GM18873 (cell line): ENCODE results near the gene ATAD3A.

ENCODE experiments used
- ATAC-seq: cut with Tn5 transposase; IDR thresholded peaks from one replicate; pipeline ENCODE4 v1.9.1; 2021; ENCODE audit warnings: mild to moderate bottlenecking, moderate library complexity, moderate number of reproducible peaks; ENCODE audit not compliant: unreplicated experiment, low FRiP score

Gene ATAD3A

DNA sequence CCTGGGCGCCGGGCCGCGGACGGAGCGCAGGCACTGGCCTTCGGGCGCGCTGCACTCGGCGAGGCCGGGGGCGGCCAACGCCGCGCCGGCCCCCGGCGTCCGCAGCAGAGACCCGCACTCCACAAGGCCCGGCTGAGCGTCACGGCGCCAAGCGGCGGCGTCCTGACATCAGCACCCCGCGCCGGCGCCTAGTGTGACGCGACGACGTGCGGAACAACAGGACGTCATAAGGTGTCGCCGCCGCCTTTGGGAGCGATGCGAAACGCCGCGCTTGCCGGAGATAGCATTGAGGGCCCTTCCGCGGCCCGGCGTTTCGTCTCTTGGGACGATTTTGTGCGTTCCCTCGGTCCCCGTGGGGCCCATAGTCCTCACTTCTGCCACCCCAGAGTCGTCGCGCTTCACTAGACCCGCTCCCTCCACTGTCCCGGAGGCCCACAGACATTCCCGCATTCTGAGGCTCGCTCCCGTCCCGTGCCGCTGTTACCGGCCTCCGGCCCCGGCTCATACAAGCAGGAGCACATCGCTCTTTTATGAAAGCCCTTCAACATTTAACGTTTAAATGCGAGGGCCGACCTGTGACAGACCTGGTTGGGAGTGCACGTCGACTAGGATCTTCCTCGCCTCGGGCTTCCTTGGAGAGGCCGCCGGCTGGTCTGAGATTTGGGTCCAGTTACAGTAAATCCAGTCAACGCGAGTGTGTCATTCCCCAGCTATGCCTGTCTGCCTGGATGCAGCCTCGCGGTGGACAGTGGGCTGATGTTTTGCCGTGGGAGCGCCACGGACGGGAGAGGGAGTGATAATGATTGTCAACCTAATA is 63.0 kb downstream of the ATAD3A start, which contains the start of gene SSU72:
Gene SSU72 (minus strand): TSS at position 143 of the 817 bp plus-strand sequence. CDS start 306 bp downstream, outside the sequence.
- peak; percentile 51 for ATAC-seq

- ATAC-seq: no peak
Measured at GRCh38 chr1:1577367-1578011, 65.5 kb downstream of the ATAD3A start.

- ATAC-seq: no peak
Measured at GRCh38 chr1:1578371-1578940, 66.5 kb downstream of the ATAD3A start.

DNA sequence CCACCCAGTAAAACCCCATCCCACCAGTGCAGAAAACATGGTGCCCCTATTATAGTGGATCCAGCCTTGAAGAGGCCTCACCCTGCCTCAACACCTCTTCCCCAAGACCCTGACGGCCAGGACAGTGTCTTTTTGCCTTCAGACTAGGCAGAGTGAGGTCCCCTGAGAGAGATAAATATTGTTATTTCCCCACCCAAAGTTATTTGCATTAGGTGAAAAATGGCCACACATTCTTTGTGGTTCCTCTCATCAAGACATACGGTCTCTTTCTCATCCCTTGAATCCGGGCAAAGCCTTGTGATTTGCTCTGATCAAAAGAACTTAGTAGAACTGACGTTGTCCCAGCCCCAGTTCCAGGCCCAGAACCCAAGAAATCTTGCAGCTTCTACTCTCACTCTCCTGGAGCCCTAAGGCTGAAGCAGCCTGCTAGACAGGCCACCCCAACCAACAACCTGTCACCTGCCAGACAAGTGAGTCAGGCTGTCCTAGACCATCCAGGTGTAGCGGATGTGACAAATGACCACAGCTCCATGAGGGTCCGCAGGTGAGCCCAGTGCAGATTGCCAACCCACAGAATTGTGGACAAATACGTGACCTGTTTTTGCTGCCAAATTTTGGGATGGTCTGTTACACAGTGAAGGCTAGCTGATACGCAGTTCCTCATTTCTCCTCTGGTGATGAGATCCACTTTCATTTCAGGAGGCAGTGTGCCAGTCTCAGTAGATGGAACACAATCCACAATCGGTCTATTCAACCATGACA is 70.8 kb downstream of the ATAD3A start:
- no peak for ATAC-seq

- no peak for ATAC-seq
Measured at GRCh38 chr1:1583347-1584010, 71.5 kb downstream of the ATAD3A start.
